OCI-LY7 (cell line): ENCODE results near the gene CAMK1. TPM values are rescaled to one million over a fixed set of nuclear protein-coding genes. Genes with fewer than 3 reads are reported as not detected.

ENCODE experiments used
- BruUV-seq: library from RNA; stranded (reverse); fragments of 400-500 nt; replicated peaks from 2 replicates; lab custom pipeline; 2021; lab: Mats Ljungman, UMichigan
- CTCF ChIA-PET: fragments of 300-600 bp; sonication (Branson Sonifier 250); formaldehyde crosslinking; loops from one replicate; lab custom pipeline; 2022; ENCODE audit warnings: antibody characterized with exemption; ENCODE audit not compliant: unreplicated experiment; lab: Charles Lee
- POLR2A ChIA-PET: fragments of 300-600 bp; sonication (Branson Sonifier 250); formaldehyde crosslinking; loops from one replicate; lab custom pipeline; 2022; ENCODE audit warnings: antibody characterized with exemption; lab: Charles Lee
- DNase-seq: peaks from one replicate; pipeline ENCODE4 v3.0.0-alpha.2; 2015; ENCODE audit warnings: low spot score
- H2AFZ ChIP-seq: fragments of 200-600 bp; sonication (generic), shearing (Covaris generic); 2 replicates; pipeline ENCODE4 v1.6.1; 2014; ENCODE audit warnings: mild to moderate bottlenecking, antibody characterized with exemption, low read length, moderate library complexity
- H3K27ac ChIP-seq: fragments of 200-600 bp; sonication (generic); 2 replicates; pipeline ENCODE4 v1.5.1; 2014; ENCODE audit warnings: mixed run types, low read depth, mild to moderate bottlenecking, moderate library complexity, low read length, inconsistent platforms; ENCODE audit not compliant: poor library complexity, severe bottlenecking
- H3K36me3 ChIP-seq: fragments of 200-600 bp; sonication (generic); 2 replicates; pipeline ENCODE4 v1.6.1; 2014; ENCODE audit warnings: mild to moderate bottlenecking, antibody characterized with exemption, low read length, moderate library complexity, mixed read lengths; ENCODE audit not compliant: insufficient read depth
- H3K4me1 ChIP-seq: fragments of 200-600 bp; sonication (generic); 2 replicates; pipeline ENCODE4 v1.5.1; 2014; ENCODE audit warnings: mild to moderate bottlenecking, low read length; ENCODE audit not compliant: insufficient read depth, poor library complexity, severe bottlenecking
- H3K4me2 ChIP-seq: fragments of 200-600 bp; sonication (generic); 2 replicates; pipeline ENCODE4 v1.6.1; 2014; ENCODE audit warnings: mild to moderate bottlenecking, low read length
- H3K4me3 ChIP-seq: fragments of 200-600 bp; sonication (generic); 2 replicates; pipeline ENCODE4 v1.5.1; 2014; ENCODE audit warnings: mild to moderate bottlenecking, low read depth, low read length; ENCODE audit not compliant: poor library complexity, severe bottlenecking
- H3K79me2 ChIP-seq: fragments of 200-600 bp; sonication (generic); 2 replicates; pipeline ENCODE4 v1.6.1; 2016; ENCODE audit warnings: low read depth, mild to moderate bottlenecking, low read length, moderate library complexity, mixed read lengths; ENCODE audit not compliant: insufficient read depth
- H3K9me2 ChIP-seq: fragments of 200-600 bp; sonication (generic); 2 replicates; pipeline ENCODE4 v1.6.1; 2016; ENCODE audit warnings: mild to moderate bottlenecking, low read length, mixed read lengths; ENCODE audit not compliant: insufficient read depth
- H3K9me3 ChIP-seq: fragments of 200-600 bp; sonication (generic); 2 replicates; pipeline ENCODE4 v1.6.1; 2014; ENCODE audit warnings: mild to moderate bottlenecking, mixed run types, low read length, mixed read lengths
- H4K20me1 ChIP-seq: fragments of 200-600 bp; sonication (generic); 2 replicates; pipeline ENCODE4 v1.6.1; 2014; ENCODE audit warnings: mild to moderate bottlenecking, antibody characterized with exemption, low read length, moderate library complexity, mixed read lengths; ENCODE audit not compliant: insufficient read depth
- EZH2phosphoT487 ChIP-seq: fragments of 200-600 bp; sonication (generic); IDR thresholded peaks from 2 replicates; pipeline ENCODE4 v1.6.1; 2018; ENCODE audit warnings: low read depth, borderline replicate concordance, mild to moderate bottlenecking, mixed run types, antibody characterized with exemption, low read length, moderate library complexity, mixed read lengths
- intact Hi-C: fragments of 100-400 bp; cut with micrococcal nuclease; formaldehyde crosslinking; loops from one replicate; pipeline ENCODE4 v1.10.0; 2022; ENCODE audit not compliant: unreplicated experiment
- total RNA-seq, 2 experiments: library from RNA; depleted of rRNA in 1 of 2; stranded (reverse); fragments of >200 nt in 1 of 2; shearing (Covaris generic) in 1 of 2; gene quantifications; 2 replicates each; pipeline ENCODE4 v1.2.3, GENCODE V29; 2014 to 2022
- TF ChIP-seq, protein P1 (sequence below): fragments of 200-600 bp; sonication (generic); conservative IDR thresholded peaks from 2 replicates; pipeline ENCODE4 v1.5.1; 2014; ENCODE audit warnings: mild to moderate bottlenecking, antibody characterized with exemption, low read length, moderate library complexity, mixed read lengths

The CAMK1 gene
- total RNA-seq, 2 experiments from 2014 or later = not detected

DNA sequence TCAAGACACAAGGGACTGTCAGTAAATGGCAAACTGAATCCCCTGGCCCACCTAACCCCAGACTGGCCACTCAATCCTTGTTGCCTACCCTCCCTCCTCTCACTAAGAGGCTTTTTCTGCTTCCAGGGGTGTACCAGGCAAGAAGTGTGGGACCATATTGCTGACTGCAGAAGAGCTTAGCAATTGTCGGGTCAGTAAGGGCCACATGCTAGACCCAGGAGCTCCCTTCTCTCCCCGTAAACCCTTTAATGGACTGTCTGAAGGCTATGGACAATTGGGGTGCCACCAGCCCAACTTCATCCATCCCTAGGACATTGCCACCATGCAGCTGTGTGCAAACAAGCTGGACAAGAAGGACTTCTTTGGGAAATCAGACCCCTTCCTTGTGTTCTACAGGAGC, 57.3 kb downstream of the CAMK1 start:
- no peaks in the 10 kb centered on the region for H3K9me2 ChIP-seq

DNA sequence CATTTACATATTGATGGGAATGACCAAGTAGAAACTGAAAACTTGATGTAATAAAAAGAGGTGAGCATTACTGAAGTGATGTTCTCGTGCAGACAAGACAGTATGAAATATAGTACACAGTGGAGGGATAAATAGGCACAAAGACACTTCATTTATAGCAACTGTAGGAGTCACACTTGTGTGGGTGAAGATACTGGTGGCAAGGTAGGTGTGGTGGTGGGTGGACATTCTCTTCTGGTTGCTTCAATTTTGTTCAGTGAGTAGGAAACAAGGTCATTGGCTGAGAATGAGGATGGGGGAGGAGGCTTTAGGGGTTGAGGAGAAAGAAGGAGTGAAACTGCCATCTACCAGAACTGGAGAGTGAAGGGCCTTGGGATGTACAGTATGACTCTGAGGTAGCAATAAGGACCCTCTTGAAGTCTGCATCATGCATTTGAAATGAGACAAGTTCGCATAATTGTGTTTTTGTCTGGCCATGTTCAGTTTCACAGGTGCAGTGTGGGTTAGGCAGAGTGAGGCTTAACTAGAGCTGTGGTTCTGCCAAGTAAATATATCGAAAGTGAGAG, 59.5 kb downstream of the CAMK1 start:
- Histone ChIP-seq H3K36me3 (no peaks in the 10 kb centered on the region), H3K4me1 (no peaks in the 10 kb centered on the region), H3K4me2 (no peak overlapping the region), H3K79me2 (no peaks in the 10 kb centered on the region), H4K20me1 (no peaks in the 10 kb centered on the region), H3K4me3 (no peak overlapping the region), H2AFZ (no peak overlapping the region), H3K27ac (no peak overlapping the region), H3K9me2 (no peaks in the 10 kb centered on the region), H3K9me3 (no peaks in the 10 kb centered on the region)
- POLR2A ChIA-PET = no interaction called here
- CTCF ChIA-PET = no interaction called here
- intact Hi-C loops = no loop called here
- no peak for TF ChIP-seq EZH2phosphoT487
- TF ChIP-seq, protein P1, sequence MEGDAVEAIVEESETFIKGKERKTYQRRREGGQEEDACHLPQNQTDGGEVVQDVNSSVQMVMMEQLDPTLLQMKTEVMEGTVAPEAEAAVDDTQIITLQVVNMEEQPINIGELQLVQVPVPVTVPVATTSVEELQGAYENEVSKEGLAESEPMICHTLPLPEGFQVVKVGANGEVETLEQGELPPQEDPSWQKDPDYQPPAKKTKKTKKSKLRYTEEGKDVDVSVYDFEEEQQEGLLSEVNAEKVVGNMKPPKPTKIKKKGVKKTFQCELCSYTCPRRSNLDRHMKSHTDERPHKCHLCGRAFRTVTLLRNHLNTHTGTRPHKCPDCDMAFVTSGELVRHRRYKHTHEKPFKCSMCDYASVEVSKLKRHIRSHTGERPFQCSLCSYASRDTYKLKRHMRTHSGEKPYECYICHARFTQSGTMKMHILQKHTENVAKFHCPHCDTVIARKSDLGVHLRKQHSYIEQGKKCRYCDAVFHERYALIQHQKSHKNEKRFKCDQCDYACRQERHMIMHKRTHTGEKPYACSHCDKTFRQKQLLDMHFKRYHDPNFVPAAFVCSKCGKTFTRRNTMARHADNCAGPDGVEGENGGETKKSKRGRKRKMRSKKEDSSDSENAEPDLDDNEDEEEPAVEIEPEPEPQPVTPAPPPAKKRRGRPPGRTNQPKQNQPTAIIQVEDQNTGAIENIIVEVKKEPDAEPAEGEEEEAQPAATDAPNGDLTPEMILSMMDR = no peak
- no peak for DNase-seq
- no TSS peak for BruUV-seq

More for the DNA sequence above, 57.3 kb downstream of the CAMK1 start:
- no peaks in the 10 kb centered on the region for H3K79me2 ChIP-seq
- no peak overlapping the region for H3K4me3 ChIP-seq
- ChIA-PET CTCF (interaction anchor here (1.0 kb wide), 1 partner anchor 23 kb away, joined by 3 read pairs; no protein-coding TSS in a partner anchor), POLR2A (no interaction called here)
- H4K20me1 ChIP-seq = no peaks in the 10 kb centered on the region
- DNase-seq = no peak
- intact Hi-C loops = no loop called here
- TF ChIP-seq EZH2phosphoT487 = no peak
- TF ChIP-seq, protein P1 = no peak
- H3K4me2 ChIP-seq = no peak overlapping the region
- H2AFZ ChIP-seq = no peak overlapping the region
- no peaks in the 10 kb centered on the region for H3K9me3 ChIP-seq
- no peak overlapping the region for H3K27ac ChIP-seq
- no peaks in the 10 kb centered on the region for H3K4me1 ChIP-seq
- H3K36me3 ChIP-seq = no peaks in the 10 kb centered on the region
- no TSS peak for BruUV-seq

Other genes starting within 250 kb of the CAMK1 start
- not detected in 2 replicates for gene LHFPL4, start 216.1 kb downstream of the CAMK1 start, total RNA-seq (2014; rRNA removed; shearing (Covaris generic))
- gene LHFPL4, start 216.1 kb downstream of the CAMK1 start, total RNA-seq (2022) = not detected in 2 replicates
- gene MTMR14, start 120.4 kb downstream of the CAMK1 start, total RNA-seq (2014; rRNA removed; shearing (Covaris generic)) = 27.7 and 29.9 TPM in 2 replicates
- 51.5 and 51.8 TPM in 2 replicates for gene MTMR14, start 120.4 kb downstream of the CAMK1 start, total RNA-seq (2022)
- gene CPNE9, start 66.1 kb downstream of the CAMK1 start, total RNA-seq (2014; rRNA removed; shearing (Covaris generic)) = 0.08 TPM in 1 of 2 replicates, not detected in the other
- 0.22 TPM in 1 of 2 replicates, not detected in the other for gene CPNE9, start 66.1 kb downstream of the CAMK1 start, total RNA-seq (2022)
- gene BRPF1, start 38.2 kb downstream of the CAMK1 start, total RNA-seq (2014; rRNA removed; shearing (Covaris generic)) = 29.2 and 31.9 TPM in 2 replicates
- 31.5 and 35.5 TPM in 2 replicates for gene BRPF1, start 38.2 kb downstream of the CAMK1 start, total RNA-seq (2022)
- gene OGG1, start 20.0 kb downstream of the CAMK1 start, total RNA-seq (2014; rRNA removed; shearing (Covaris generic)) = 98.9 and 121 TPM in 2 replicates
- 119 and 120 TPM in 2 replicates for gene OGG1, start 20.0 kb downstream of the CAMK1 start, total RNA-seq (2022)
- 51.6 and 62.0 TPM in 2 replicates for gene TADA3, start 22.5 kb upstream of the CAMK1 start, total RNA-seq (2014; rRNA removed; shearing (Covaris generic))
- 56.4 and 58.5 TPM in 2 replicates for gene TADA3, start 22.5 kb upstream of the CAMK1 start, total RNA-seq (2022)
- 89.8 and 99.5 TPM in 2 replicates for gene ARPC4, start 23.1 kb upstream of the CAMK1 start, total RNA-seq (2014; rRNA removed; shearing (Covaris generic))
- gene ARPC4, start 23.1 kb upstream of the CAMK1 start, total RNA-seq (2022) = 93.5 and 118 TPM in 2 replicates
- gene TTLL3, start 40.3 kb upstream of the CAMK1 start, total RNA-seq (2014; rRNA removed; shearing (Covaris generic)) = 65.4 and 65.7 TPM in 2 replicates
- 127 and 136 TPM in 2 replicates for gene TTLL3, start 40.3 kb upstream of the CAMK1 start, total RNA-seq (2022)
- gene RPUSD3, start 74.1 kb upstream of the CAMK1 start, total RNA-seq (2014; rRNA removed; shearing (Covaris generic)) = 44.2 and 47.4 TPM in 2 replicates
- 59.2 and 65.2 TPM in 2 replicates for gene RPUSD3, start 74.1 kb upstream of the CAMK1 start, total RNA-seq (2022)
- gene CIDEC, start 110.3 kb upstream of the CAMK1 start, total RNA-seq (2014; rRNA removed; shearing (Covaris generic)) = not detected in 2 replicates
- gene CIDEC, start 110.3 kb upstream of the CAMK1 start, total RNA-seq (2022) = not detected in 2 replicates
- gene JAGN1, start 120.7 kb upstream of the CAMK1 start, total RNA-seq (2014; rRNA removed; shearing (Covaris generic)) = 20.4 and 21.0 TPM in 2 replicates
- 29.5 and 32.1 TPM in 2 replicates for gene JAGN1, start 120.7 kb upstream of the CAMK1 start, total RNA-seq (2022)
- gene IL17RE, start 132.9 kb upstream of the CAMK1 start, total RNA-seq (2014; rRNA removed; shearing (Covaris generic)) = 0.06 TPM in 1 of 2 replicates, not detected in the other
- 0.53 and 1.1 TPM in 2 replicates for gene IL17RE, start 132.9 kb upstream of the CAMK1 start, total RNA-seq (2022)
- gene IL17RC, start 147.2 kb upstream of the CAMK1 start, total RNA-seq (2014; rRNA removed; shearing (Covaris generic)) = 0.73 TPM in 1 of 2 replicates, not detected in the other
- 0.23 TPM in 1 of 2 replicates, not detected in the other for gene IL17RC, start 147.2 kb upstream of the CAMK1 start, total RNA-seq (2022)
- 23.4 and 28.6 TPM in 2 replicates for gene CRELD1, start 163.9 kb upstream of the CAMK1 start, total RNA-seq (2014; rRNA removed; shearing (Covaris generic))
- gene CRELD1, start 163.9 kb upstream of the CAMK1 start, total RNA-seq (2022) = 20.9 and 21.6 TPM in 2 replicates
- 1.4 and 2.1 TPM in 2 replicates for gene PRRT3, start 182.5 kb upstream of the CAMK1 start, total RNA-seq (2014; rRNA removed; shearing (Covaris generic))
- gene PRRT3, start 182.5 kb upstream of the CAMK1 start, total RNA-seq (2022) = 4.1 and 4.3 TPM in 2 replicates
- gene EMC3, start 216.9 kb upstream of the CAMK1 start, total RNA-seq (2014; rRNA removed; shearing (Covaris generic)) = 16.1 and 30.6 TPM in 2 replicates
- 31.7 and 33.4 TPM in 2 replicates for gene EMC3, start 216.9 kb upstream of the CAMK1 start, total RNA-seq (2022)